DOHH2 (cell line): ENCODE measurements around the gene GPX1.

ENCODE experiments used
- CTCF ChIP-seq: fragments of 200-600 bp; sonication (generic); IDR thresholded peaks from one replicate; pipeline ENCODE4 v1.5.1; 2014; ENCODE audit warnings: antibody characterized with exemption, mild to moderate bottlenecking, low read depth, low read length; ENCODE audit not compliant: poor library complexity, severe bottlenecking
- EZH2phosphoT487 ChIP-seq: fragments of 200-600 bp; sonication (generic); IDR thresholded peaks from 2 replicates; pipeline ENCODE4 v1.6.1; 2017; ENCODE audit warnings: borderline replicate concordance, mild to moderate bottlenecking, antibody characterized with exemption, low read length, moderate library complexity, mixed read lengths

GRCh38 chr3:49358217-49358883 lies at the start of gene GPX1:
- TF ChIP-seq CTCF (no peak), EZH2phosphoT487 (no peak)
